Embryonic facial prominence (tissue), 1 donor: ENCODE measurements around the gene RASA3.
"Not testable (repeated sequence)": the region's sequence is repeated elsewhere in the genome, so short reads cannot be mapped to it uniquely, and the experiment has no call there.

ENCODE experiments used
- DNase-seq: peaks from one replicate; pipeline ENCODE4 v3.0.0-alpha.2; 2016; ENCODE audit errors: extremely low spot score

The RASA3 gene

GRCh38 chr13:114142640-114143490 is 10.4 kb upstream of the RASA3 start:
- DNase-seq = no peak

GRCh38 chr13:114142137-114142550 is 9.7 kb upstream of the RASA3 start:
- no peak for DNase-seq

- no peak for DNase-seq
These were observed 9.0 kb upstream of the RASA3 start for GRCh38 chr13:114141261-114141996.

GRCh38 chr13:114140906-114141250 is 8.5 kb upstream of the RASA3 start:
- DNase-seq = no peak

- no peak for DNase-seq
These were observed 7.9 kb upstream of the RASA3 start for GRCh38 chr13:114140131-114140905.

GRCh38 chr13:114136576-114136975 is 4.2 kb upstream of the RASA3 start:
- DNase-seq = no peak

- no peak for DNase-seq
These were observed 3.3 kb upstream of the RASA3 start for GRCh38 chr13:114135731-114136171.

- DNase-seq = no peak
These were observed 2.7 kb upstream of the RASA3 start for GRCh38 chr13:114134944-114135610.

GRCh38 chr13:114134111-114134943 is 1.9 kb upstream of the RASA3 start:
- no peak for DNase-seq

- not testable (repeated sequence) for DNase-seq
These were observed 1.1 kb upstream of the RASA3 start for GRCh38 chr13:114133552-114133951.

GRCh38 chr13:114133126-114133525 is 703 bp upstream of the RASA3 start:
- not testable (repeated sequence) for DNase-seq

- DNase-seq = no peak
These were observed 622 bp downstream of the RASA3 start for GRCh38 chr13:114131583-114132418.

- no peak for DNase-seq
These were observed 1.4 kb downstream of the RASA3 start for GRCh38 chr13:114130837-114131582.

- no peak for DNase-seq
These were observed 2.1 kb downstream of the RASA3 start for GRCh38 chr13:114130131-114130836.

GRCh38 chr13:114129649-114130062 is 2.8 kb downstream of the RASA3 start:
- DNase-seq = no peak

- no peak for DNase-seq
These were observed 3.5 kb downstream of the RASA3 start for GRCh38 chr13:114128624-114129522.

GRCh38 chr13:114128348-114128623 is 4.1 kb downstream of the RASA3 start:
- DNase-seq = no peak
